Esophagus squamous epithelium (tissue), 5 donors: Measurements from ENCODE around the gene SPRING1. TPM values are rescaled to one million over a fixed set of nuclear protein-coding genes. Genes with fewer than 3 reads are reported as not detected.

Experiments
- DNase-seq: peaks from one replicate; lab custom pipeline; 2025; lab: John Stamatoyannopoulos, UW
- H3K27ac ChIP-seq, 4 donors: fragments of 200-600 bp; sonication (generic); one replicate each; pipeline ENCODE4 v1.5.1; 2016 to 2019; ENCODE audit warnings: mild to moderate bottlenecking in 1 of 4
- H3K27me3 ChIP-seq, 4 donors: fragments of 200-600 bp; sonication (generic); 1 replicate in 3 of 4; 2 replicates in 1 of 4; pipeline versions ENCODE4 v1.5.1 to v1.6.0; 2017 to 2021; ENCODE audit warnings: antibody characterized with exemption in 1 of 4
- H3K36me3 ChIP-seq, 3 donors: fragments of 200-600 bp; sonication (generic); one replicate each; pipeline ENCODE4 v1.5.1; 2016 to 2019
- H3K4me1 ChIP-seq, 3 donors: fragments of 200-600 bp; sonication (generic); one replicate each; pipeline ENCODE4 v1.5.1; 2017 to 2019
- H3K4me3 ChIP-seq, 4 donors: fragments of 200-600 bp; sonication (generic); 1 replicate in 3 of 4; 2 replicates in 1 of 4; pipeline ENCODE4 v1.5.1; 2016 to 2019; ENCODE audit warnings: mild to moderate bottlenecking in 2 of 4, moderate library complexity in 1 of 4
- H3K9me3 ChIP-seq, 3 donors: fragments of 200-600 bp; sonication (generic); one replicate each; pipeline ENCODE4 v1.5.1; 2016 to 2019
- POLR2A ChIP-seq, 4 donors: fragments of 450-650 bp; IDR thresholded peaks; one replicate each; pipeline ENCODE4 v1.6.1; 2017; ENCODE audit warnings: antibody characterized with exemption in 4 of 4, mild to moderate bottlenecking in 4 of 4, moderate library complexity in 3 of 4
- WGBS, 2 donors: methylation state at CpG; one replicate each; pipeline ENCODE4 v1.1.5; 2018; 5-methylcytosine and 5-hydroxymethylcytosine counted together
- intact Hi-C: fragments of 100-400 bp; cut with DNase I; formaldehyde crosslinking; loops from one replicate; pipeline ENCODE4 v1.15.0; 2022
- total RNA-seq, 4 donors: library from RNA; depleted of rRNA; stranded (reverse); fragments of >200 nt; gene quantifications; one replicate each; pipeline ENCODE4 v1.1.0, GENCODE V29; 2016
- TF ChIP-seq, protein P1 (sequence below), 6 experiments: fragments of 450-650 bp in 4 of 6; fragments of 200-600 bp in 2 of 6; sonication (generic) in 2 of 6; IDR thresholded peaks; one replicate each; pipeline ENCODE4 v1.5.1; 2016 to 2019; ENCODE audit warnings: antibody characterized with exemption in 6 of 6, mild to moderate bottlenecking in 4 of 6, moderate library complexity in 4 of 6
- donor health status: DM: yes; HTN: yes; CAD: no.

Gene SPRING1
- total RNA-seq, 4 donors from 2014 or later: 14.6 to 25.5 (median 19.1) TPM

DNA sequence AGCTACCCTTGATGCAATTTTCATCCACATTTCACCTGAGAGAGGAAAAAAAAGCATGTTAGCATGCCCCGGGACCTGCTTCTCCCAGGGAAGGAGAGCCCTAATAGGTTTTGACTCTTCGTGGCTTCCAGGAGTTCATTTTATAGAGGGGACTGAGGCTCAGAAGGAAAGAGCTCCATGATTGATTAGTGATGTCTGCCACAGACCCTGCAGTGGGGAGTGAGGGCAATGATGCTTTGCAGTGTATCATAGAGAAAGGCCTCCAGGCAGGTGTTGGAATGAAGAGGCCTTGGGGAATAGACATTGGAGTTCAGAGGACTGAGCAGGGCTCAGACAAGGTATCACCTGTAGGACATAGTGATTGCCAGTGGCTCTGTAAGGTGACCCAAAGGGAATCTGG is 41.7 kb upstream of the SPRING1 start:
- intact Hi-C loops: no loop called here
- no peaks in the 10 kb centered on the region for H3K36me3 ChIP-seq
- TF ChIP-seq POLR2A (IDR thresholded peaks at IDR 0.05): no peak
- TF ChIP-seq, protein P1, sequence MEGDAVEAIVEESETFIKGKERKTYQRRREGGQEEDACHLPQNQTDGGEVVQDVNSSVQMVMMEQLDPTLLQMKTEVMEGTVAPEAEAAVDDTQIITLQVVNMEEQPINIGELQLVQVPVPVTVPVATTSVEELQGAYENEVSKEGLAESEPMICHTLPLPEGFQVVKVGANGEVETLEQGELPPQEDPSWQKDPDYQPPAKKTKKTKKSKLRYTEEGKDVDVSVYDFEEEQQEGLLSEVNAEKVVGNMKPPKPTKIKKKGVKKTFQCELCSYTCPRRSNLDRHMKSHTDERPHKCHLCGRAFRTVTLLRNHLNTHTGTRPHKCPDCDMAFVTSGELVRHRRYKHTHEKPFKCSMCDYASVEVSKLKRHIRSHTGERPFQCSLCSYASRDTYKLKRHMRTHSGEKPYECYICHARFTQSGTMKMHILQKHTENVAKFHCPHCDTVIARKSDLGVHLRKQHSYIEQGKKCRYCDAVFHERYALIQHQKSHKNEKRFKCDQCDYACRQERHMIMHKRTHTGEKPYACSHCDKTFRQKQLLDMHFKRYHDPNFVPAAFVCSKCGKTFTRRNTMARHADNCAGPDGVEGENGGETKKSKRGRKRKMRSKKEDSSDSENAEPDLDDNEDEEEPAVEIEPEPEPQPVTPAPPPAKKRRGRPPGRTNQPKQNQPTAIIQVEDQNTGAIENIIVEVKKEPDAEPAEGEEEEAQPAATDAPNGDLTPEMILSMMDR (IDR thresholded peaks at IDR 0.05): no peak
- H3K4me1 ChIP-seq: no peaks in the 10 kb centered on the region
- no peak for DNase-seq
- H3K27ac ChIP-seq: no peak overlapping the region
- H3K27me3 ChIP-seq: no peaks in the 10 kb centered on the region
- H3K9me3 ChIP-seq: no peaks in the 10 kb centered on the region
- H3K4me3 ChIP-seq: no peak overlapping the region
- WGBS, 2 donors: 89 to 90% methylated on average over 2 of the region's 2 CpGs

DNA sequence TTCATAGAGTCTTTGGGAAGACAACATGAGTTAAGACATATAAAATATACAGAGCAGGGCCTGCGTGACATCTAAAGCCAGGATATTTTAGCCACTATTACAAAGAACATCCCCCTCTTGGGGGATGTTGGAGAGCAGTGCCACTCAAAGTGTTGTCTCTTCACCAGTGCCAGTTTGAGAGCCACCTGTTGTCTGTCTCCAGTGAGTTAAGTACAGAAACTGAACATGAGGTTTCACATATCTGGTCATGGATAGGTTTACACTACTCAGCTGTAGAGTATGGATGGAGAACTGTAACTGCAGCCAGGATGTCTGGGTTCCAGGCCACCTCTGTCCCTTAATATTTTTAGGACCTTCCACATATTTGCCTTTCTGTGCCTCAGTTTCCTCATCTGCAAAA is 39.4 kb upstream of the SPRING1 start:
- H3K9me3 ChIP-seq: no peaks in the 10 kb centered on the region
- intact Hi-C loops: no loop called here
- no peak for DNase-seq
- H3K27me3 ChIP-seq: no peaks in the 10 kb centered on the region
- TF ChIP-seq POLR2A (IDR thresholded peaks at IDR 0.05): no peak
- TF ChIP-seq, protein P1 (IDR thresholded peaks at IDR 0.05): no peak
- no peaks in the 10 kb centered on the region for H3K36me3 ChIP-seq
- no peak overlapping the region for H3K27ac ChIP-seq
- WGBS, 2 donors: 100% methylated on average over 1 of the region's 1 CpG; no CpG with 5 or more reads in 1 of the 2 donors
- H3K4me3 ChIP-seq: no peak overlapping the region
- H3K4me1 ChIP-seq: no peaks in the 10 kb centered on the region

DNA sequence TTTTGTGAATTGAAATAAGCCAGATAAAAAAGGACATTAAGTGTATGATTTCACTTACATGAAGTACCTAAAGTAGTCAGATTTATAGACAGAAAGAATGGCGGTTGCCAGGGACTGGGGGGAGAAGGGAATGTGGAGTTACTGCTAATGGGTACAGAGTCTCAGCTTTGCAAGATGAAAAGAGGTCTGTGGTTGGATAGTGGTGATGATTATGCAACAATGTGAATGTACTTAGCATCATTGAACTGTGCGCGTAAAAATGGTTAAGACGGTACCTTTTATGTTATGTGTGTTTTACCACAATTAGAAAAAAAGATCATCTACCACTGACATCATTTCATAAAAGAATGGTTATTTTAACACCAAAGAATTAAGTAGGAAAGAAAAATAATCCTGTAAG is 36.2 kb upstream of the SPRING1 start:
- TF ChIP-seq, protein P1 (IDR thresholded peaks at IDR 0.05): no peak
- no peak for TF ChIP-seq POLR2A (IDR thresholded peaks at IDR 0.05)
- no peak for DNase-seq
- Histone ChIP-seq H3K4me1 (no peaks in the 10 kb centered on the region), H3K27me3 (no peaks in the 10 kb centered on the region), H3K9me3 (no peaks in the 10 kb centered on the region), H3K36me3 (no peaks in the 10 kb centered on the region), H3K4me3 (no peak overlapping the region), H3K27ac (no peak overlapping the region)
- WGBS, 2 donors: 65 to 72% methylated on average over 4 of the region's 4 CpGs
- intact Hi-C loops: no loop called here

DNA sequence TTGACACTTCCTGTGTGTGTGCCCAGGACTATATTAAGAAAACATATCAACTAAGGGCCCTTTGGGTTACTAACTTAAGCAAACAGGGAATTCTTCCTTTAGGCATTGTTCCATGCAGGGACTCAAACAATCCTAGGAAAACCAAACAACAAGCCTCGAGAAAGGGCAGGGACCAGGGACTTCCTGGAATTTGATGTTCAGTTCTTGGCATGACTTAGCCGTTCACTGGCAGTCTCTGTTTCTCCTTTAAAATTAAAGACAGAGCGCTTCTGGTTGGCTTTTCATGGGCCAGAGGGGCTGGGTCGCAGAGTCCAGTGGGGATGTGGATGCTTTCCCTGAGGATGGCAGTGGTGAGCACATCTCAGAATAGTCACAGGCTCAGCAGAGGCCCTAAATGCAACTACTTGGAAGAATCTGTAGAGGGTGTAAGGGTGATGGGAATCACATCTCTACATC is 35.4 kb upstream of the SPRING1 start:
- TF ChIP-seq POLR2A (IDR thresholded peaks at IDR 0.05): no peak
- TF ChIP-seq, protein P1 (IDR thresholded peaks at IDR 0.05): peak in 1 of 6 experiments; percentile 7
- WGBS, 2 donors: 17 to 30% methylated on average over 2 to 3 of the region's 4 CpGs
- Histone ChIP-seq H3K36me3 (no peaks in the 10 kb centered on the region), H3K27me3 (no peaks in the 10 kb centered on the region), H3K4me3 (no peak overlapping the region), H3K9me3 (no peaks in the 10 kb centered on the region), H3K4me1 (no peaks in the 10 kb centered on the region), H3K27ac (no peak overlapping the region)
- intact Hi-C loops: no loop called here
- DNase-seq: no peak

DNA sequence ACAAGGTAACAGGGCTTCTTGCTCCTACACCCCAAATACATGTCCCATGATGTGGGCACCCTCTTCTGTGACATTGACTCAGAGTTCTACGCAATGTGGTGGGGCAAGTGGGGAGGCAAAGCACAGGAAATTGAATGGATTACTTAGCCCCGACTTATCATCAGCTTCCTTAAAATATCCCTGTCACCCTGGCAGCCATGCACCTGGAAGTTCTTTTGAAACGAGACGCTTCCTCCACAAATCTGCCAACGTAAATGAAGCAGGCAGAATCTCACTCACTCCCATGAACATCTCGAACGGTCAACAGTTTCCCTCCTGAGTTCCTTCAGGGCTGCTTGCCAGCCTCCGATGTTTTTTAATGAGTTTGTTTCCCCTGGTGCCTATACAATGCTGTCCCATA is 33.8 kb upstream of the SPRING1 start:
- 68 to 78% methylated on average over 8 of the region's 8 CpGs for WGBS, 2 donors
- TF ChIP-seq, protein P1 (IDR thresholded peaks at IDR 0.05): no peak
- TF ChIP-seq POLR2A (IDR thresholded peaks at IDR 0.05): no peak
- no peaks in the 10 kb centered on the region for H3K27me3 ChIP-seq
- no peaks in the 10 kb centered on the region for H3K9me3 ChIP-seq
- no peak overlapping the region for H3K4me3 ChIP-seq
- no peaks in the 10 kb centered on the region for H3K4me1 ChIP-seq
- no peaks in the 10 kb centered on the region for H3K36me3 ChIP-seq
- intact Hi-C loops: no loop called here
- no peak for DNase-seq
- no peak overlapping the region for H3K27ac ChIP-seq
